HEK293T (cell line): ENCODE measurements around the gene SHOC1.

Source experiments
- BHLHE40 ChIP-seq: fragments of 450-650 bp; IDR thresholded peaks from 2 replicates; pipeline ENCODE4 v1.6.1; 2016; ENCODE audit warnings: mild to moderate bottlenecking, moderate library complexity, borderline replicate concordance
- CTBP1 ChIP-seq: fragments of 450-650 bp; IDR thresholded peaks from 2 replicates; pipeline ENCODE4 v1.6.1; 2016; ENCODE audit warnings: borderline replicate concordance
- L3MBTL2 ChIP-seq: fragments of 450-650 bp; conservative IDR thresholded peaks from 2 replicates; pipeline ENCODE4 v1.6.1; 2016; ENCODE audit warnings: mild to moderate bottlenecking
- SUZ12 ChIP-seq: fragments of 450-650 bp; IDR thresholded peaks from 2 replicates; pipeline ENCODE4 v1.6.1; 2016; ENCODE audit warnings: mild to moderate bottlenecking

GRCh38 chr9:111783424-111783823, 11.3 kb downstream of the SHOC1 start:
- TF ChIP-seq L3MBTL2 (no peak), BHLHE40 (no peak), CTBP1 (no peak), SUZ12 (no peak)
